Measurements from ENCODE around the gene SCRG1.

SCRG1 gene

DNA sequence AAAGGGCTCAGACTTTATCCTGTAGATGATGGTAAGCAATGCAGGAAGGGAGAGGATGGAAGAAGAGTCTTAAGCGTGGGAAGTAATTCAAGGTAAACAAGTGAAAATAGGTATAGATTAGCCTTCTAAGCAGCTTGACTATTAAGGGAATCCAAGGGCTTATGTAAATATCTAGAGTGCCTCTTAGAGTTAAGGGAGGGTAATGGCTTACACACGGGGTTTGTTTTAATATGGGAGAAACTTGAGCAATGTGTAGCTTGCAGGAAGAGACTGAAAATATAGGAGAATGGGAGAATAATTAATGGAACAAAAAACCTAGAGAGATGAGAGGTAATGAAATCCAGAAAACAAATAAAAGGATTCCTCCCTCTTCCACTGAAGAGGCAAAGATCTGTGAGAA lies 41.0 kb downstream of the SCRG1 start:
- no peak for DNase-seq

DNA sequence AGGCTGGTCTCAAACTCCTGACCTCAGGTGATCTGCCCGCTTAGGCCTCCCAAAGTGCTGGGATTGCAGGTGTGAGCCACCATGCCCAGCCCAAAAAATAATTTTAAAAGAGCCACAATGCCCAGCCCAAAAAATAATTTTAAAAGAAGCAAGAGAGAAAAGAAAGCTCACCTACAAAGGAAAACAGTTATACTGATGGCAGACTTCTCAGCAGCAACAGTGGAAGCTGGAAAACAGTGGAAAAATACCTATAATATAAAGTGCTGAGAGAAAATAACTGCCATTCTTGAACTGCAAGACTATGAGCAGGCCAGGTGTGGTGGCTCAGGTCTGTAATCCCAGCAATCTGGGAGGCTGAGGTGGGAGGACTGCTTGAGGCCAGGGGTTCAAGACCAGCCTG lies 51.4 kb downstream of the SCRG1 start:
- no peak for DNase-seq

DNA sequence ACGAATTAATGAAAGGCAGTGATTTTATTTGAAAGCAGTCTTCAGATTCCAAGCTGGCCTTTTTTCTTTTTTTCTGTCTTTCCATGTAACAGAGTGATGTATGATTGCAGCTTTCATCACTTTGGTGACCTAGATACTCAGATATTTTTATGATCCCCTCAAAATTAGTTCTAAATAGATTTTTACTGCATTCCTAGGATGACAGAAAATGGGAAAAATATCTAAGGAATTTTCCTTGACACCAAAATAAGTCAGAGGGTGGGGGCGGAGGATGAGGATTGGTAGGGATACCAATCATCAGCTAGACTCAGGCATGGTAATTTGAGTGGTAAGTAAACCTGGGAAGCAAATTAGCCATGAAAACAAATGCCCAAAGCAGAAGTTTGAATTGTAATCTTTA lies 52.8 kb downstream of the SCRG1 start:
- DNase-seq = no peak

DNA sequence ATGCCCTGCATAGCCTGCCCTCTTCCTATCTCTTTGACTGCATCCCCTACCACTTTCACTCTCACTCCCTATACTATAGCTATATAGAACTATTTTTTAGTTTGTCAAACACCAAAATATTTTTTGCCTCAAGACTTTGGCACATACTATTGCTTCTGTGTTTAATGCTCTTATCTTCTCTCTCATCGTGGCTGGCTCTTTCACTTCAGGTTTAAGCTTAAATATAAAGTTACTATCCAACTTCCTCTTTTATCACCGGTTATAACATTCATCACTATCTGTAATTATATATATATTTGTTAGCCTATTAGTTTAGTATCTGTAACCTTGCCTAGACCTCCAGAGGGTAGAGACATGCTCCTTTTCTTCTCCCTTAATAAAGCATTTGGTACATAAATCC lies 53.3 kb downstream of the SCRG1 start:
- DNase-seq = no peak

DNA sequence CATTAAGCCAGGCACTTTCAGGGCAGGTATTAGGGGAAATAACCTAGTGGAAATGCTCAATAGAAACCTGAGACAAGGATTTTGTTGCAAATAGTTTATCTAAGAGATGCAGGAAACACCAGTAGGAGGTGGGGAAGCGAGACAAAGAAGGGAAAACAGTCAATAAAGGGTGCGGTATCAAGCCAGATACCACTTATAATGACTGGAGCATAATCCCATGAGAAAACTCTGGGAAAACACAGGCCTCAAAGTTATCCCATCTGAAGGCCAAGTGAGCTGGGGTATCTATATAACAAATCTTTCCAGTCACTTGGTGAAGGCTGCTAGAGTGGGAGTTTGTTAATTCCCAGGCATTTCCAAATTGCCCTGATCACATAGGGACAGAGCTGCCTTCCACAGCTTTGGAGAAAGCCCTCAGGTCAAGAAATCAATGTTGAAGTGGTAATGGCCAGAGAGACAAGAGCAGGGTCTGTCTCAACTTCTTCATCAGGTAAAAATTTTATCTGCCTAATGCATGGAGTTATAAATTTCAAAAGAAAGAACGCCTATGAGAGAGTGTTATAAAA lies 55.0 kb downstream of the SCRG1 start:
- DNase-seq = no peak

DNA sequence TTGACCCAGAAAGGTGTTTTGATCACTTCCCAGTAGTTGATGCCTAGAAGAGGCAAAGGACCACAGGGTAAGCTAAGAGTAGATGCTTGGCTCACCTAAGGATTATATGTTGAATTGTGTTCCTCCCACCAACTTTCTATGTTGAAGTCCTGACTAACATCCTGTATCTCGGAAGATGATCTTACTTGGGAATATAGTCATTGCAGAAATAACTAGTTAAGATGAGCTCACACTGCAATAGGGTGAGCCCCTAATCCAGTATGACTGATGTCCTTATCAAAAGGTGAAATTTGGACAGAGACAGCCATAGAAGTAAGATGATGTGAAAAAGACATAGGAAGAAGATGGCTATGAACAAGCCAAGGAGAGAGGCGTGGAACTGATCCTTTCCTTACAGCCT lies 61.5 kb downstream of the SCRG1 start:
- DNase-seq = no peak

DNA sequence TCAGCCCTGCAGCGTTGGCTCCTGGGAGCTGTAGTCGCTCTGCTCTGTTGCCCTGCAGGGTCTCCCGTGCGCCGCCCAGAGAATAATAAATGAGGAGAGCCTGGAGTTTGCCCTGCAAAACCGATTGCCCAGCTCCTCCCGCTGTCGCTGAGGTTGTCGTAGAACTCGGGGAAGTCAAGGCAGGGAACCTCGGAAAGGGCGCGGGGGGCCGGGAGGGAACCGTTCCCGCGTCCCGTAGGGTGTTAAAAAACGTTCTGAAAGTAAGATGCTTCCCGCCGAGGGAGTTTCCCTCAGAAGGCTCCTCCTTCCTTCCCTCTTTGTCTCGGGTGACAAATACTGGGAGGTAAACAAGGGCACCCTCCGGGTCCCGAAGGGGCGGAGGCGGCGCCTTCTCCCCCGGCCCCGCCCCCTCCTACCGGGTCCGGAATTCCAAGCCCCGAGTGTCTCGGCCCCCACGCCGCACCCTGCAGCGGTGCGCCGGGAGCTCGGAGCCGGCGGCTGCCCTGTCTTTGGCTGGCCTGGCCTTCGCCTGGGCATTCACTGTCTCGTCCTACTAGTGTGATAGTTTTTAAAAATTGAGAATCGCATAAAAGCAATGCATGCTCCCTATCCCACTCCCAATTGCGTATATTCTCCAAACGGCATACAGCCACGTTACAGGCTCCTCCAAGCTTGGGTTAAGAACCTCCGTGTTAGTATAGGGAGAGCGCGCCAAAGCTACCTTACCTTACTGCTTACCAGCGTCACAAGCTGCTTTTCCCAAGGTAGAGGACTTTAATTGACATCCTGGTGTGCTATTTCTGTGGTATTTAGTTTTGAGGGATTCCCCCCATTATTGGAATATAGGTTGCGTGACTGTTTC lies 63.8 kb downstream of the SCRG1 start:
- DNase-seq = peak; percentile 83
